HK-2 (cell line): ENCODE data around the gene DLG2.
"Not testable (repeated sequence)": the region's sequence is repeated elsewhere in the genome, so short reads cannot be mapped to it uniquely, and the experiment has no call there.

ENCODE experiments used
- DNase-seq: peaks from one replicate; pipeline ENCODE4 v3.0.0-alpha.2; 2018; ENCODE audit not compliant: unreplicated experiment

Gene DLG2

GRCh38 chr11:83642500-83642899 is 1984.6 kb downstream of the DLG2 start:
- no peak for DNase-seq

- no peak for DNase-seq
Measured at GRCh38 chr11:83641511-83641910, 1985.6 kb downstream of the DLG2 start.

- DNase-seq: no peak
Measured at GRCh38 chr11:83639995-83640758, 1987.0 kb downstream of the DLG2 start.

GRCh38 chr11:83635166-83635565 is 1992.0 kb downstream of the DLG2 start:
- DNase-seq: no peak

GRCh38 chr11:83630211-83630610 is 1996.9 kb downstream of the DLG2 start:
- no peak for DNase-seq

GRCh38 chr11:83629775-83630174 is 1997.4 kb downstream of the DLG2 start:
- no peak for DNase-seq

- no peak for DNase-seq
Measured at GRCh38 chr11:83628622-83629355, 1998.4 kb downstream of the DLG2 start.

- DNase-seq: no peak
Measured at GRCh38 chr11:83625336-83625735, 2001.8 kb downstream of the DLG2 start.

- no peak for DNase-seq
Measured at GRCh38 chr11:83617671-83618070, 2009.5 kb downstream of the DLG2 start.

- DNase-seq: no peak
Measured at GRCh38 chr11:83613767-83614121, 2013.4 kb downstream of the DLG2 start.

GRCh38 chr11:83612891-83613766 is 2014.0 kb downstream of the DLG2 start:
- DNase-seq: no peak

GRCh38 chr11:83611600-83611999 is 2015.5 kb downstream of the DLG2 start:
- DNase-seq: no peak

- DNase-seq: no peak
Measured at GRCh38 chr11:83611031-83611430, 2016.1 kb downstream of the DLG2 start.

- no peak for DNase-seq
Measured at GRCh38 chr11:83609191-83609590, 2018.0 kb downstream of the DLG2 start.

- no peak for DNase-seq
Measured at GRCh38 chr11:83608571-83608970, 2018.6 kb downstream of the DLG2 start.

GRCh38 chr11:83601914-83602527 is 2025.1 kb downstream of the DLG2 start:
- no peak for DNase-seq

GRCh38 chr11:83601201-83601913 is 2025.8 kb downstream of the DLG2 start:
- no peak for DNase-seq

- DNase-seq: no peak
Measured at GRCh38 chr11:83600661-83601060, 2026.5 kb downstream of the DLG2 start.

GRCh38 chr11:83599066-83599465 is 2028.1 kb downstream of the DLG2 start:
- DNase-seq: no peak

- DNase-seq: not testable (repeated sequence)
Measured at GRCh38 chr11:83587797-83588196, 2039.3 kb downstream of the DLG2 start.

- no peak for DNase-seq
Measured at GRCh38 chr11:83583757-83584366, 2043.3 kb downstream of the DLG2 start.
